Mesangial cell (primary cell): ENCODE data around the gene ZNF546. TPM values are rescaled to one million over a fixed set of nuclear protein-coding genes. Genes with fewer than 3 reads are reported as not detected.

ENCODE experiments used
- total RNA-seq: library from RNA; depleted of rRNA; stranded (reverse); fragments of >200 nt; gene quantifications from 2 replicates; pipeline ENCODE4 v1.2.3, GENCODE V29; 2015

Gene ZNF546
- total RNA-seq: 1.6 and 2.7 TPM in 2 replicates

GRCh38 chr19:39996811-39997637, at the start of gene ZNF546:
TSS of gene ZNF546 (plus strand) at chr19:39997060. CDS start at chr19:39998327, 1,267 bp downstream.

GRCh38 chr19:39970675-39971379, 26.0 kb upstream of the ZNF546 start, which contains the start of gene PSMC4:
TSS of gene PSMC4 (plus strand) at chr19:39971165. CDS start at chr19:39971203, 38 bp downstream.

GRCh38 chr19:40055832-40056504, 59.1 kb downstream of the ZNF546 start, which contains the start of gene ZNF780B:
TSS of gene ZNF780B (minus strand) at chr19:40056231. CDS start at chr19:40050332, 5,899 bp downstream.

Other genes with a start within 250 kb of the ZNF546 start
- not detected in 2 replicates for gene LEUTX, start 218.2 kb upstream of the ZNF546 start, total RNA-seq
- gene DYRK1B, start 162.9 kb upstream of the ZNF546 start, total RNA-seq: 11.9 and 40.8 TPM in 2 replicates
- gene FBL, start 150.7 kb upstream of the ZNF546 start, total RNA-seq: 159 and 214 TPM in 2 replicates
- 2.0 TPM in 1 of 2 replicates, not detected in the other for gene FCGBP, start 62.4 kb upstream of the ZNF546 start, total RNA-seq
- gene PSMC4, start 25.9 kb upstream of the ZNF546 start, total RNA-seq: 98.1 and 161 TPM in 2 replicates
- 1.6 and 7.7 TPM in 2 replicates for gene ZNF780B, start 59.2 kb downstream of the ZNF546 start, total RNA-seq
- gene ZNF780A, start 93.9 kb downstream of the ZNF546 start, total RNA-seq: 5.5 and 5.6 TPM in 2 replicates
- 9.6 and 12.5 TPM in 2 replicates for gene MAP3K10, start 194.4 kb downstream of the ZNF546 start, total RNA-seq
- gene TTC9B, start 221.3 kb downstream of the ZNF546 start, total RNA-seq: not detected in 2 replicates
- gene CCNP, start 229.6 kb downstream of the ZNF546 start, total RNA-seq: not detected in 2 replicates